ENCODE data around the gene HOXA11.

DNA sequence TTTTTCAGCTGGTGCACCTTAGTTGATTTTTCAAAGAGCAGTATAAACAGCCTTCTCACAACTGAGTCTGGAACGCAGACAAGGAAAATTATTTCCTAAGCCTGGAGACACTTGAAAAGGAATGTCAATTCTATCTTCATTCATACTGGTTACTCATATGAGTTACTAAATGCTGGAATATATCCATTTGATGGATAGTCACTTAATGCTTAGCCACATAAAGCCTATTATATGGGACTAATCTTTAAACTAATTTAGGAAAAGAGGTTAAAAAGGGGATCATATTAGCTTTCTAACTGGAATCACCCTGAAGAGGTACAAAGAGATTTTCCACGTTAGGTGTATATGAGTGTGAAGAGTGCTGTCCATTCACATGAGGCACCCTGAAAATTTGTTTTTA is 52.8 kb downstream of the HOXA11 start:
- TF ChIP-seq, protein P1, sequence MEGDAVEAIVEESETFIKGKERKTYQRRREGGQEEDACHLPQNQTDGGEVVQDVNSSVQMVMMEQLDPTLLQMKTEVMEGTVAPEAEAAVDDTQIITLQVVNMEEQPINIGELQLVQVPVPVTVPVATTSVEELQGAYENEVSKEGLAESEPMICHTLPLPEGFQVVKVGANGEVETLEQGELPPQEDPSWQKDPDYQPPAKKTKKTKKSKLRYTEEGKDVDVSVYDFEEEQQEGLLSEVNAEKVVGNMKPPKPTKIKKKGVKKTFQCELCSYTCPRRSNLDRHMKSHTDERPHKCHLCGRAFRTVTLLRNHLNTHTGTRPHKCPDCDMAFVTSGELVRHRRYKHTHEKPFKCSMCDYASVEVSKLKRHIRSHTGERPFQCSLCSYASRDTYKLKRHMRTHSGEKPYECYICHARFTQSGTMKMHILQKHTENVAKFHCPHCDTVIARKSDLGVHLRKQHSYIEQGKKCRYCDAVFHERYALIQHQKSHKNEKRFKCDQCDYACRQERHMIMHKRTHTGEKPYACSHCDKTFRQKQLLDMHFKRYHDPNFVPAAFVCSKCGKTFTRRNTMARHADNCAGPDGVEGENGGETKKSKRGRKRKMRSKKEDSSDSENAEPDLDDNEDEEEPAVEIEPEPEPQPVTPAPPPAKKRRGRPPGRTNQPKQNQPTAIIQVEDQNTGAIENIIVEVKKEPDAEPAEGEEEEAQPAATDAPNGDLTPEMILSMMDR (IDR thresholded peaks at IDR 0.05 in 4 of 5, conservative IDR thresholded peaks at IDR 0.05 in 1 of 5): no peak
- TF ChIP-seq POLR2A (IDR thresholded peaks at IDR 0.05): no peak

All from gastrocnemius medialis (tissue), 4 donors.